VCaP (cell line): ENCODE data around the gene MRRF.
"Not testable (repeated sequence)": the region's sequence is repeated elsewhere in the genome, so short reads cannot be mapped to it uniquely, and the experiment has no call there.

ENCODE experiments used
- H3K27ac ChIP-seq: fragments of 450-650 bp; 2 replicates; pipeline ENCODE4 v1.5.1; 2017
- CTCF ChIP-seq: fragments of 450-650 bp; conservative IDR thresholded peaks from 2 replicates; pipeline ENCODE4 v1.5.1; 2017; ENCODE audit warnings: mild to moderate bottlenecking, moderate library complexity

MRRF gene

GRCh38 chr9:122307061-122307460 is 42.4 kb downstream of the MRRF start:
- no peak overlapping the region for H3K27ac ChIP-seq
- no peak for TF ChIP-seq CTCF

- TF ChIP-seq CTCF: no peak
- no peak overlapping the region for H3K27ac ChIP-seq
Observed at GRCh38 chr9:122307925-122308324, 43.2 kb downstream of the MRRF start.

- no peak overlapping the region for H3K27ac ChIP-seq
- TF ChIP-seq CTCF: no peak
Observed at GRCh38 chr9:122309861-122310260, 45.2 kb downstream of the MRRF start.

- H3K27ac ChIP-seq: no peak overlapping the region
- TF ChIP-seq CTCF: no peak
Observed at GRCh38 chr9:122314165-122314564, 49.5 kb downstream of the MRRF start.

DNA sequence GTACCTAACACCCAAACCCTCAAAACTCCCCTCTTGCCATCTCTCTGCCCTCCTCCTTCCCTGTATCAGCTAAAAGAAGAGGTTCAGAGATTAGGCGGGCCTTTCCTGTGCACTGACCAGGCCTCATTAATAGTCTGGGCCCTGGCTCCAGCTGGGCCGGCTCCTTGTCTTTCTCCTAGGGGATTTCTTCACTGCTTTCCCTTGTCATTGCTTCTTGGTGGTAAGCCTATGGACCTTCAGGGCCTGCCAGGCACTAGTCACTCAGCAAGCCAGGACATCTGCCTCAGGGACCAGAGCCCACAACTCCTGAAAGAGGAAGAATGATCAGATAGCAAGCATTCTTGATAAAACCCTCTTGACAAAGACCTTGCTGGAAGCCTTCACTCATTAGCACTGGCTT is 50.9 kb downstream of the MRRF start:
- no peak for TF ChIP-seq CTCF
- H3K27ac ChIP-seq: no peak overlapping the region

GRCh38 chr9:122318284-122318683 is 53.6 kb downstream of the MRRF start:
- no peak overlapping the region for H3K27ac ChIP-seq
- TF ChIP-seq CTCF: no peak

DNA sequence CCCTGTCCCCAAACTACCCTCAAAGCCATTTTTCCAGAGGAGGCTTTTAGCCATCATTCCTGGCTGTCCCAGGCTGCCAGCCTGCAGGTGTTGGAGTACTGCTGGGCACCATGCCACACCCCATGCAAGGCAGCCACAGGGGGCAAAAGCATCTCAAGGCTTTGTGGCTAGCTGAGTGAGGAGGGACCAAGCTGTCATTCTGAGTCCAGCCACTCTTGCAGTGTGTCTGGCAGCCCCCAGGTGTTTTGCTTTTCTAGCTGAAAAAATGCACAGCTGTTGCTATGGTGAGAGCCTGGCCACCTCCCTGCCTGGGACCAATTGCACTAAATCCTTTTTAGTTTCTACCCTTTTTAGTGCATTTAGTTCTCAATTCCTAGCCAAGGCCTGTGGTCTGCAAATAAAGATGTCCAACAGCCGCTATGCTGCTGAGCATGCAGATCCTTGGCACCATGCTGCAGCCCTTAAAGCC is 55.8 kb downstream of the MRRF start:
- TF ChIP-seq CTCF: no peak
- H3K27ac ChIP-seq: no peak overlapping the region

GRCh38 chr9:122322553-122322952 is 57.9 kb downstream of the MRRF start:
- no peak for TF ChIP-seq CTCF
- no peak overlapping the region for H3K27ac ChIP-seq

- not testable (repeated sequence) for H3K27ac ChIP-seq
Observed at GRCh38 chr9:122324665-122325064, 60.0 kb downstream of the MRRF start.
